ENCODE data around the gene TMC7.

Gene TMC7

DNA sequence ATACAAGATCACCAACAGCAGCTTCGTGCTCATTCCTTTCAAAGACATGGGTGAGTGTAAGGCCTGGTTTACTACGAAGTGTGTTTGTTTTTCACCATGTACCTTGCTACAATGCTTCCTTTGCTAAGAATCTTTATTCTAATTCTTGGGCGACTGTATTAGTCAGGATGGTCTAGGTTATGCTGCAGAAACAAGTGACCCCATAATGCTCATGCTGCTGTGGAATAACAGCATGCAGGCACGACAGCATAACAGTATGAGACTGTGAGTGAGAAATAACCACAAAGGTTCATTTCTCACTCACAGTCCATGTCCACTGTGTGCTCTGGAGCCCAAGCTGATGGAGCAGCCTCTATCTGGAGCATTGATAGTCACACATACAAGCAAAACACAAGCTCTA, 38.0 kb downstream of the TMC7 start:
- no peak for DNase-seq

DNA sequence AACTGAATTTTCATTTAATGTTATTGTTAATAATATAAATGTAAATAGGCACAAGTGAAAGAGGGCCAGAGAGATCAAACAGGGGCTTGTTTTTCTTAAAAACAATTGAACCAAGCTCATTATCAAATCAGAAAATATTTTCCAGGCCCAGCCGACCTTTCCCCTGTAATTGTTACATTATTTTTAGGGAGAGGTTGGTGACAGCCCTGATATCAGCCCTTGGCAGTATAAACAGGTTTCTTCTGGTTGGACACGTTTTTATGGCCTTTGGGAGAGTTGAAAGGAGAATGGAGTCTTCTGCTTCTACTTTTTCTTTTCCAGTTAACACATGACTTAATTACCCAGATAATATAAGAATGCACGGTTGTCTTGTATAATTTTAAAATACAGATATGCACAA, 43.7 kb downstream of the TMC7 start:
- no peak for DNase-seq

DNA sequence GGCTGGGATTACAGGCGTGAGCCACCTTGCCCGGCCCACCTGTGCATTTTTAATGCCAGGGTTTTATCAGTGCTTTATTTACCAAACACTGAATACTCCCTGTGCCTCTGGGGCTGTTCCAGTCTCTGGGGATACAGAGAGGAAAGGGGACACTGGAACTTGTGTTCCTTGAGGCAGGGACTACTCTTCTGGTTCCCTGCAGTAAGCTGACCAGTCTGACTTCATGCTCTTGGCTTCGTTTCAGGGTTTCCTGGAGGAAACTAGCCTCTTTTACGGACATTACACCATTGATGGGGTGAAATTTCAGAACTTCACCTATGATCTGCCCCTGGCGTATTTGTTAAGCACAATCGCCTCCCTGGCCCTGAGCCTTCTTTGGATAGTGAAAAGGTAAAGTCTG, 46.2 kb downstream of the TMC7 start:
- no peak for DNase-seq

DNA sequence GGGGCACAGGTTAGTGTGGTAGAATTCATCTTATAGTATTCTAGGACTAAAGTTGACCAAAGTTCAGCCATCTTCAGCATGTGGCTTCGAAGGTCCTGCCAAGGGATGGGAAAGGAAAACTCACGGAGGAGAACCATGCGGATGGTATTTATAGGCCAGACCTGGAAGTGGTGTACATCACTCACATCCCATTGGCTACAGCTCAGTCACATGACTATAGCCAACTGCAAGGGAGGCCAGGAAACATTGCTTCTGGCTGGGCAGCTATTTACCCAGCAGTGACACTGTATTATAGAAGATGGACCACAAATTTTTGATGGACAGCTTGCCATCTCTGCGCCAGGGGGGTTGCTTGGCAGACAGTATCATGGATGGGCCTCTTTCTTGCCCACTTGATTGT, 48.0 kb downstream of the TMC7 start:
- DNase-seq = no peak

DNA sequence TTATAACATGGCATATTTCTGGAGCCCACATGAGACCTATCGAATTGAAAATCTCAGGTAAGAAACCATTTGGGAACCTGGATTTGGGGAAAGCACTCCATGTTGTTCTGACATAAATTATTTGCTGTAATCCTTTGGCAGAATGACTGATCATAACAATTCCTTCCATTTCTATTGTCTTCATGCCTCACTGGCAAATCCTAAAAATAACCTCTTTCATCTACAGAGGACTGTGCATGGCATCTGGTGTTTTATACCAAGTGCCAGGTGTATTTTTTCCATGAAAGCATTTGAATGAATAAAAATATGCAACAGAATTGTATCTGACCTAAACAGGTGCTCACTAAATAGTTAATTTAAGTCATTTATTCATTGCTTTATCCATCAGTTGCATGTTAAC, 50.0 kb downstream of the TMC7 start:
- no peak for DNase-seq

DNA sequence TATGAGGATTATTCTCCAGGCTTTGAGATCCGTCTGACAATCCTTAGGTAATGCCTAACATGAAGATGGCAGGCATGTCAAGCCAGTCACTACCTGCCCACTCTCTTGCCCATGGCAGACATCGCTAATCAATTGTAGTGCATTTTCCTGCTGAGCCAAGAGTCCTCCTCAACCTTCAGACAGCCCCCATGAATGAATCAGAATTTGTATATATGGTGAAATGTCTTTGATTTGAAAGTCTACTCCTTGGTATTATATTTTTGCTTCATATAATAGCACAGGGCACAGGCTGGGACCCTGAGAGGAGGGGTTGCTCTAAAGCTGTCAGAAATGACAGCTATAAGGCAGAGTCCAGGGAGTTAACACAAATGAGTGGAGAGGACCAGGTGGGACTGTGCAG, 56.7 kb downstream of the TMC7 start:
- DNase-seq = no peak

DNA sequence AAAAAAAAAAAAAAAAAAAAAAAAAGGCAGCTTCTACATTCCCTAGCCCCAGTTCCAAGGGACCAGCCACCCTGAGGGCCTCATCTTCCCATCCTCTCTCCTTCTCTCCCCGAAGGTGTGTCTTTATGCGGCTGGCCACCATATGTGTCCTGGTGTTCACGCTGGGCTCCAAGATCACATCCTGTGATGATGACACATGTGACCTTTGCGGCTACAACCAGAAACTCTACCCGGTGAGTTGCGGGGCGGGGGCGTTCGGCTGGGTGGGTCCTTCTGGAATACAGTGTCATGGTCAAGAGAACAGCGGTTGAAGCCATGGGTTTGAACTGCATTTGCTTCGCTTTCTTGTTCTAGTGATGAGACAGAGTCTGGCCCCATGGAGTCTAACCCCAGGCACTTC, 61.0 kb downstream of the TMC7 start:
- no peak for DNase-seq

DNA sequence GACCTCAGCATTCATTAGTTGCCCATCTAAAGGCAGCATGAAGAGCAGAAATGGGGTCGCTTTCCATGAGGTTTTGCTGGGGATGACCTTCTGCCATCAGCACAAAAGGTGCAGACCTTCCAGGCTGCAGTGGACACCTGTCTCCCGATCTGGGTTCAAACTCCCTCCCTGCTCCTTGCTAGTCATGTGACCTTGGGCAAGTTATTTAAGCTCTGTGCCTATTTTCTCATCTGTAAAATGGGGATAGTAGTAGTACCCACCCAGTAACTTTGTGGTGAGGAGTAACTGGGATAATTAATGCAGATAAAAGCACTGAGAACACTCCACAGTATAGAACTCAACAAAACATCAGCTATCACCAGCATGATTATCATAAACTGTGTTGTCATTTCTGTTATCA, 62.3 kb downstream of the TMC7 start:
- no peak for DNase-seq

DNA sequence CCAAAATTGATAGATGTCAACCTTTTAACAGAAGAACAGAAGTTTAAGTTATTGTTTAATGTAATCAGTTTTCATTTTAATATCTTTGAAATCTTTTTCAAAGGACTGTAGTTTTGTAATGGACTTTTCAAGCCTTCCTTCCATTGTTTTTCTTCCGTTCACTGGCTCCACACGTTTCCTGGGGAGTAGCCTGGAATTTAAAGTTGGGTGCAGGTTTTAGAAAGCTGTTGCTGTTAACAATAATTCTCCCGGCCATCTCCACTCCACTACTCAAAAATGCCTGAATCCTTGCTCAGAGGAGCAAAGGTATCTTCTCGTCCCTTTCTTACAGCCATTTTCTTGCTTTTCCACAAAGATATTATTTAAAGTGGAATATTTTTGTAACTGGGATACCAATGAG, 79.0 kb downstream of the TMC7 start:
- DNase-seq = no peak

DNA sequence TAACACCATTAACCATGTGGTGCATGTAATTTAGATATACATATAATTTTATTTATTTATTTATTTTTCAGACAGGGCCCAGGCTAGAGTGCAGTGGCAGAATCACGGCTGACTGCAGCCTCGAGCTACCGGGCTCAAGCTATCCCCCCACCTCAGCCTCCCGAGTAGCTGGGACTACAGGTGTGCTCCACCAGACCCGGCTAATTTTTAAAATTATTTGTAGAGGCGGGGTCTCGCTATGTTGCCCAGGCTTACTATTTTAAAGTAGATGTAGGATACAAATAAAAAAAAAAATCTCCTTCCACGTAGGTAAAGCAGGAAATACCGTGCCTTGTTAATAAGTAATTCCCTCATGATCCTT, 83.2 kb downstream of the TMC7 start:
- peak in 2 of 56 donors; percentile 16 to 42 for DNase-seq

DNA sequence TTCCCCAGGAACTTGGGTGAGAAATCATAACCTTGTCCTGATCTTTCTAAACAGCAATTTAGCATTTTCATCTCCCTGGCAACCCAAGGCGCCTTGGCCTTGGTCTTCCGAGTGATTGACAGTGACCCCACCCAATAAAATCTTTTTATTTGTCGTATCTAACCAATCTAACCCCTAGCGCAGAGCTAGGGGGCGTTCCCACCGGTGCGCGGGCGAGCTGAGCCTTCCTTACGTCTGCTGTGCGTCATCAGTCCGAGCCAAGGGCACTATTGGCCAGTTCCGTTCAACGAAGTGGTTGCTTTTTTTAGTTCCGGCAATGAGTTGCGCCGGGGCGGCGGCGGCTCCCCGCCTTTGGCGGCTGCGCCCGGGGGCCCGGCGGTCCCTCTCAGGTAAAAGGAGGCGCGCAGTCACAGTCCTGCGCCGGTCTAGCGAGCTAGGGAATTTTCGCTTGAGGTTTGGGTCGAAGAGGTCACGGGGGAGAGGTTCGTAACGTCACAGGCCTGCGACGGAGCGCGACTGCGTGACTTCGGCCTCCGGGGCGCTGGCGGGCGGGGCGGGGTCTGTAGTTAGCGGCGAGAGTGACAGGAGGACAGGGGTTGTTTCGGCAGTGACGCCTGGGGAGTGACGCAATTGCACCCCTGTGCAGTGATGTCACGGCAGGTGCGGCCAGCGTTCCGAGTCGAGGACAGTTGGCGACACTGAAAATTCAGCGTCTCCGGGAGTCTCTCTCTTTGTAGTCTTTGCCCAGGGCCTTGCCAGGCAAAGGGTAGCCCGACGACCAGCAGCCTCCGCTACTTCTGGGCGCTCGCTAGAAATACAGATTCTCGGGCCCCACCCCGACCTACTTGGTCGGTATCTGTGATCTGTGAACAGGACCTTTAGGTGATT, 83.9 kb downstream of the TMC7 start, which contains the start of gene COQ7:
TSS of gene COQ7 (plus strand) at position 266 of the 888 bp plus-strand sequence. CDS start at position 317, 51 bp downstream.
- DNase-seq = peak; percentile 40 to 99 (median 95)

DNA sequence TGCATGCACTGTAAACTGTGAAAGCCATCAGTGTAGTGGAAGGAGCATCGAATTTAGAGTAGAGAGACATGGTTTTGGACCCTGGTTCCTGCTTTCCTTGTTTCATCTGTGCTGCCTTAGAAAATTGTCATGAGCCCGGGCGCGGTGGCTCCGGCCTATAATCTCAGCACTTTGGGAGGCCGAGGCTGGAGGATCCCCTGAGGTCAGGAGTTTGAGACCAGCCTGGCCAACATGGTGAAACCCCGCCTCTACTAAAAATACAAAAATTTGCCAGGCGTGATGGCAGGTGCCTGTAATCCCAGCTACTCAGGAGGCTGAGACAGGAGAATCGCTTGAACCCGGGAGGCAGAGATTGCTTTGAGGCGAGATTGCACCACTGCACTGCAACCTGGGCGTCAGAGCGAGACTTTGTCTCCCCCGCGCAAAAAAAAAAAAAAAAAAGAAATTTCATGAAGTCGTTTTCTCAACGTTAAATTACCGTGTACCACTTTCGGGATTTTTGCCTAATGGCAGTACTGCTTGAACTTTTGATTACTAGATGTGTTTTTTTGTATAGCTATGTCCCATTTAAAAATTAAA, 84.6 kb downstream of the TMC7 start:
- DNase-seq = peak in 2 of 56 donors; percentile 17 to 24

DNA sequence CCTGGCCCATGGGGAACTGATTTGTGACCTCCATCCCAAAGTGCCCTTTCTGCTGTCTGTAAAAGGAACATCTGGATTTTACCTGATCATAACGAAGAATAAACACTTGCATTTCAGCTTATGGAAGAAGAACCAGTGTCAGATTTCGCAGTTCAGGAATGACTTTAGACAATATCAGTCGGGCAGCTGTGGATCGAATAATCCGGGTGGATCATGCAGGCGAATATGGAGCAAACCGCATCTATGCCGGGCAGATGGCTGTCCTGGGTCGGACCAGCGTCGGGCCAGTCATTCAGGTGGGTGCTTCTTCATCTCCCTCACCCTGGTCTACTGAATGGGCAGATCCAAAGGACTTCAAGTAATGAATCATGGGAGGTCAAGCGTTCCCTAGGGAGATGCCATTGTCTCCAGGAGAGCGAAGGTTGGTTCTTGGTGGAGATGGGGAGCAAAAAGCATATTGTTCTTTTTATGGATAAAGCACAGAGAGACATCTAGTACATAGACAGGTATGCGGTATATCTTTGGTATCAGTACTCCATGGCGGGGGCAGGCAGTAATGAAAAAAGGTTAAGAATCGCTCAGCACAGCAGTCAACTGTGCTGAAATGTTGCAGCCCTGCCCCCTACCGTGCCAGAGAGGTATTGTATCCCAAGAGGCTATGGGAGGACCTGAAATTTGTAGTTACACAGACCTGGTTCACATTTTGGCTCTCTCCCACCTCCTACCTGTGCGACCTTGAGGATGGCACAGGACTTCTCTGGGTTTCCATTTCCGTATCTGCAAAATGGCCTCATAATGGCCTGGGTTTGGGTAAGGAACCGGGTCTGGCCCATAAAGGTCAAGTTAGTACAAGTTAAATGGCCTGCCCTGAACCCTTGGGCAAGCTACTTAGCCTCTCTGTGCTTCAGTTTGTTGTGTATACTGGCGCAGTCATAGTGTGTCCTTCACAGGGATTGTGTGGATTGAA, 88.4 kb downstream of the TMC7 start:
- DNase-seq = peak in 30 of 56 donors; percentile 5 to 69 (median 20)

DNA sequence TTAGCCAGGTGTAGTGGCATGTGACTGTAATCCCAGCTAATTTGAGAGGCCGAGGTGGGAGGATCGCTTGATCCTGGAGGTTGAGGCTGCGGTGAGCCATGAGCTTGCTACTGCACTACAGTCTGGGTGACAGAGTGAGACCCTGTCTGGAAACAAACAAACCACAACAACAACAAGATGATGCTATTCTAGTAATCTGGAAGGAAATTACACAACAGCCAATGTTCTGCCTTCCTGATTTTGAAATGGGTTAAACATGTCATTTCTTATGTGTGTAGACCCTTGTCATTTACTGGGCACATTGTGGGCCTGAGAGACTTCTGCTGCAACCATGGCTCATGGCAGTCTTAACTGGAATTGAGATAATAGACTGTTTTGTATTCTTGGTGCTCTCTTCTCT, 89.6 kb downstream of the TMC7 start:
- no peak for DNase-seq

DNA sequence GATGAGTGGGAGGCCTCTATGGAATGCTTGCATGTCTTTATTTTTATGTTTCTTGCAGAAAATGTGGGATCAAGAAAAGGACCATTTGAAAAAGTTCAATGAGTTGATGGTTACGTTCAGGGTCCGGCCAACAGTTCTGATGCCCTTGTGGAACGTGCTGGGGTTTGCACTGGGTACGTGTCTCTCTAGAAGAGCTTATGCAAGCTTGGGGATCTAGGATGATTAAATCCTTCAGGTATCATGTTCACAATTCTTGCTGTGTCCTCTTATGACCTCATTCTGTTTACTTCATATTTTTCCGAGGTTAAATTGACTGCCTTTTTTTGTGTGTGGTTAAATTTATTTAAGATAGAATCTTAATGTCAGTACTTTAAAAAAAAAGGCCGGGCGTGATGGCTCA, 90.1 kb downstream of the TMC7 start:
- DNase-seq = no peak

DNA sequence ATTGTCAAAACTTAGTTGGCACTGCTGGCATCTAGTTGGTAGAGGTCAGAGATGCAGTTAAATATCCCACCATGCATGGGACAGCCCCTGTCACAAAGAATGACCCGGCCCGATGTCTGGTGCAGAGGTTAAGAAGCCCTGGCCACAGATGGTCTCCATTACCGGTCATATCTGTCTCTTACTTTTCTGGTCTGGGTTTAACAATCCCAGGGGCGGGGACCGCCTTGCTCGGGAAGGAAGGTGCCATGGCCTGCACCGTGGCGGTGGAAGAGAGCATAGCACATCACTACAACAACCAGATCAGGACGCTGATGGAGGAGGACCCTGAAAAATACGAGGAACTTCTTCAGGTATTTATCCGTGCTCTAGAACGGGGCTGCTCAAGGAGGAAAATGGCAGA, 91.8 kb downstream of the TMC7 start:
- DNase-seq = no peak

DNA sequence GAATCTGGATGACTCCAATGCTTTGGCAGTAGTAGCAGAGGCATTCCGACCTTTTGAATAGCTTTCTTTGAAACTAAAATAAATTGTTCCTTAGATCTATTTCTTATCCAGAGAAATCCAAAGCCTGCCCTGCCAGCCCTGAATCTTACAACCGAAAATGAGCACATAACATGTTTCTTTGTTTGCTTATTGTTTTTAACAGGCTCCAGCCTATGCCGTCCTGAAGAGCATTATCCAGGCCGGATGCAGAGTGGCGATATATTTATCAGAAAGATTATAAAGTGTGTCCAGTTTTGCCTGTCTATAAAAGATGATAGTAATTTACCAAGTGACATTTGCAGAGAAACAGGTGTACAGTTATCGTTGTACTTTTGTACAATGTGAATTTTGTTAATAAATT, 94.1 kb downstream of the TMC7 start:
- no peak for DNase-seq

DNA sequence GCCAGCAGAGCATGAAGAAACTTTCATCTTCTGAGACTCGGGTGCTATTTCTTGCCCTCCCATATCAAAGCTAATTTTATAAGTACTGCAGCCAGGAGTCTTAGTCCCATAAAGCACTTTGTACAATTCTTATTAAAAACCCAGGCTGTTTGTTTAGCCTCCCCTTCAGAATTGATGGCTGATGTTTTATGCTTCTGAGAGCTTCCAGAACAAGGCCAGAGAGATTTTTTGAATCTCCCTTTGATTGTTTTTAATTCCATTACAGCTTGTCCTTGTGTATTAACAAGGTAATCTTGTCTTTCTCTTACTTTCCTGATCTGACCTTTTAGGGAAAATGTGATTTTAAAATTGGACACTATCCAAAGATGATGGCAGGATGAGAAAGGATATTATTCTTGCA, 99.9 kb downstream of the TMC7 start:
- no peak for DNase-seq

DNA sequence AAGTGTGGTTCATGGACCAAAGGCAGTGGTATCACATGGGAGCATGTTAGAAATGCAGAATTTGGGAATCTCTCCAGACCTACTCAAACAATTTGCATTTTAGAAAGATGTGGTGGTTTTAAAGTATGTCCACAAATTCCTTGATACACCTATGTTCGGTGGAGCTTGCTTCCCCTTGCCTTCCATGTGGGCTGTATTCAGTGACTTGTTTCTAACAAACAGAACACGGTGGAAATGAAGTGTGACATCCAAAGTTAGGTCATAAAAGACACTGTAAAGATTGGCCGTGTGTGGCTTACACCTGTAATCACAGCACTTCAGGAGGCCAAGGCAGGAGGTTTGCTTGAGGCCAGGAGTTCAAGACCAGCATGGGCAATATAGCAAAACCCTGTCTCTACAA, 100.4 kb downstream of the TMC7 start:
- no peak for DNase-seq

DNA sequence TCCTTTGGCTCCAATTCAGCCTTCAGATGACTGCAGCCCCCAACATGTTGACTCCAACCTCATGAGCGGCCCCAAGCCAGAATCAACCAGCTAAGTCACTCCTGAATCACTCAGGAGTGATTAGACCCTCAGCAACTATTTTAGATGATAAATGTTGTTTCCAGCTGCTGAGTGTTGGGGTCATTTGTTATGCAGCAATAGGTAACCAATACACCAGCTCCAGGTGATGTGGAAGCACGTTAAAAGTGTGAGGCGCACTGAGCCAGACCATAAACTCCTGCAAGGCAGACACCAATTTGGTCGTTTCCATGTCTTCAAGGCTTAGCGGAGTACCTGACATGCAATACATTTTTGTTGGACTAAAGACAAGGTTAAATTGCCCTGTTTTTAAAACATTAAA, 101.1 kb downstream of the TMC7 start:
- DNase-seq = no peak

DNA sequence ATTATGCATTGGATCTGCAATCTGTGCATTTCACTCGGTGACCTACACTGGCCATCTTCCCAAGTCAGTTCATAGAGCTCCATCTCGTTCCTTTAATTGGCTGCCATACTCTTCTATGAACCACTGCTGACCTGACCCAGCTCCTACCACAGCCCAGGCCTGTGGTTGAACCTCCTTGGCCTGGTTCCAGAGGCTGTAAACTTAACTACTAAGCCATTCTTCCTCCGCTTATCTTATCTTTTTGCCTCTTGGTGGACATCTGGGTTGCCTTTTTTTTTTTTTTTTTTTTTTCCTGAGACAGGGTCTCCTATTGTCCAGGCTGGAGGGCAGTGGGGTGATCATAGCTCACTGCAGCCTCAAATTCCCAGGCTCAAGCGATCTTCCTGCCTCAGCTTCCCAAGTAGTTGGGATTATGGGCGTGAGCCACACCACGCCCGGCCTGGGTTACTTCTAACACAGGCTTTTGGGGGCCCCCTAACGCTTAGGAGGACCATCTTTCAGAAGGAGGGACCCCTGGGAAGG, 102.0 kb downstream of the TMC7 start:
- DNase-seq = peak in 1 of 56 donors; percentile 7
